Testis (tissue), 2 donors: ENCODE measurements around the gene MAP7.

ENCODE experiments used
- CTCF ChIP-seq, 3 experiments: fragments of 450-650 bp in 2 of 3; fragments of 200-600 bp in 1 of 3; sonication (generic) in 1 of 3; IDR thresholded peaks; one replicate each; pipeline ENCODE4 v1.5.1; 2016 to 2019; ENCODE audit warnings: antibody characterized with exemption in 3 of 3, mild to moderate bottlenecking in 2 of 3, moderate library complexity in 1 of 3
- POLR2A ChIP-seq: fragments of 450-650 bp; IDR thresholded peaks from one replicate; pipeline ENCODE4 v1.6.1; 2017; ENCODE audit warnings: antibody characterized with exemption, mild to moderate bottlenecking, moderate library complexity

- no peak for TF ChIP-seq CTCF (IDR thresholded peaks at IDR 0.05)
- no peak for TF ChIP-seq POLR2A
Observed at GRCh38 chr6:136404627-136405419, 145.4 kb downstream of the MAP7 start.
